Stimulated activated CD4-positive, alpha-beta T cell treated with anti-CD3 and anti-CD28 coated beads, Interleukin-12 subunit alpha, Interleukin-12 subunit beta, amount 100 ng/mL, for 48 hours (primary cell): ENCODE data around the gene HSP90AB1.
A peak's percentile ranks its signal among the peaks of the same experiment; 100 is the strongest.

ENCODE experiments used
- DNase-seq, 3 donors: peaks; one replicate each; pipeline ENCODE4 v3.0.0-alpha.2; 2020; ENCODE audit warnings: low read depth in 2 of 3, low spot score in 1 of 3

The HSP90AB1 gene

GRCh38 chr6:44284121-44284520, 37.2 kb downstream of the HSP90AB1 start:
- no peak for DNase-seq

DNA sequence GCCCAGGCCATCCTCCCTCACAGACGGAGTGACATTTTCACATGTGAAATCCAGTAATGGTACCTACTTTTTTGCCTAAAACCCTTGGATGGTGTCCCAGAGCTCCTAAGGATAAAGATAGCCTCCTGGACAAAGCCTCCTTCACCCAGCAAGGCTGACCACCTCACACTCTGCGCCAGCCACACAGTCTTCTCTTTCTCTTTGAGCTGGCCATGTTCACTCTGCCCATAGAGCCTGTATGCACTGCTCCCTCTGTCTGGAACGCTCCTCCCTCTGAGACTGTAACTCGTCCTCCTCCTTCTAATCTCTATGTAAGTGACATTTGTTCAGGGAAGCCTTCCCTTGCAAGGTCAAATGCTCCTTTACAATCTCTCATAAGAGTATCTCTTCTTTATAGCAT, 38.0 kb downstream of the HSP90AB1 start:
- no peak for DNase-seq

GRCh38 chr6:44285552-44286284, 38.8 kb downstream of the HSP90AB1 start:
- no peak for DNase-seq

DNA sequence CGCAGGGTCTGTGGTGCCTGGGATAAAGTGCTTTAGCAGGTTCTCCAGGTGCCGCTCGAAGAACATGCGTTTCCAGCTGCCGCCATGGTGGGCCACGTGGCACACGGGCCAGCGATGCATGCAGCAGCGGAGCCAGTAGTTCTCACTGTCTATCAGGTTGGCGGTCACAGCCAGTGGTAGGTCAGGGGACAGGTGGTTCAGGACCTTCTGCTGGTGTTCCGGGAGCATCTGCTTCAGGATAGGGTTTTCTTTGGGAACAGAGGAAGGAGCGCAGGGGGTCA, 39.3 kb downstream of the HSP90AB1 start:
- DNase-seq = no peak

DNA sequence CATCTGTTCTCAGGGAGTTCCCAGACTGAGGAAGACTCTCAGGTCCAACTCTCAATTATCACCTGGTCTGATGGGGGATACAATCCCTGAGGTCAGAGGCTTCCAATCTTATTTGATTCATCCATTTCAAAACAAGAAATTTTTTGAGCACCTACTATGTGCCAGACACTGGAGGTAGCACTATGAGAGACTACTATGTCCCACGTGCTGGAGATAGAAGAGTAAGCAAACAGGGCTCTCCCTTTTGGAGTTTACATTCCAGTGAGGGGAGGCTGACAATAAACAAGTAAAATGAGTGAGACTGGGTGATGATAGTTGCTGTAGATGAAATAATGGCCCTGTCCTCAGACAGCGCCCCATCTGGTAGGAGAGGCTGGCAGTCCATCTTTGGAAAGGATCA, 39.8 kb downstream of the HSP90AB1 start:
- no peak for DNase-seq

- DNase-seq = no peak
Observed at GRCh38 chr6:44289726-44290260, 42.9 kb downstream of the HSP90AB1 start.

DNA sequence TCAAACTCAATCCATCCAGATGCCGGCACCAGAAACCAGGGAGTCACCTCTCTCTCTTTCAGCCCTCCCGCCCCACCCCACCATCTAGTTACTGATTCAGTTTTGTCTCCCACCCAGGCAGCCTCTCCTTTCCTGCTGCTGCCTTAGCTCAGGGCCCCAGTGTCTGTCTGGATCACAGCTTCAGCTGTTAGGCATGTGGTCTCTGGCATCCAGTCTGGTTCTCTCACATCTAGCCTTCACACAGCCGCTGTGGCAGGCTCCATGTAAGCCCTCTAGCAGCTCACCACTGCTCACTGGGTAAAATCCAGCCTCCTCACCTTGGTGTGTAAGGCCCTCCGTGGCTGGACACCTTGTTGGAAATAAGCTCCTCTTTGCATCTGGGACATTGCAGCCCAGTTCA, 44.9 kb downstream of the HSP90AB1 start:
- DNase-seq = no peak

DNA sequence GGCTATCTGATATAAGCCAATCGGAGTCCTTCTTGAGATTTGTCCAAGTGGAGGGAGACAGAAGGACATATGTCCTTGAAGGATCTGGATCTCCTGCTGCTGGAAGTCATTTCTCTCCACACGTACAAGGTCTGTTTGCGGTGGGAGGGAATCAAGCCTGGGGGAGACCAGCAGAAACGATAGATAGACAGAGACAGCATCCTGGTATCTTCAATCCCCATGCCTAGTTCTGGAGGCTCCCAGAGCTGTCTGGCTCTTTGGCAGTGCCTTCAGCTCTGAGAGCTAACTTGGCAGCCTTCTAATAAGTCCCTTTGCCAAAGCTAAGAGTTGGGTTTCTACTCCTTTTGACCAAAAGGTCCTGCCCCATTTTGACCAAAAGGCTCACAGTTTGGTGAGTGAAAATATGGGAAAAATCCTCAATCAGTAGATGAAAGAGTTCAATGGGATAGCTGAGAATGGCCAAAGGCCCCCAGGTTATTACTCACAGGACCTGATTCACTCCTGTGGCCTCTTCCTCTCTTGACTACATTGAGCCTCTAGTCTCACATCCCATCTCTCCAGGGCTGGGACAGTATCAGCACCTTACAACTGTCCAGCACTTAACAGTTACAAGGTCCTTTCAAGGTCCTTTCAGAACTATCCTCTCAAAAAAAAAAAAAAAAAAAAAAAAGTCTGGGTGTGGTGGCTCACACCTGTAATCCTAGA, 45.9 kb downstream of the HSP90AB1 start:
- no peak for DNase-seq

DNA sequence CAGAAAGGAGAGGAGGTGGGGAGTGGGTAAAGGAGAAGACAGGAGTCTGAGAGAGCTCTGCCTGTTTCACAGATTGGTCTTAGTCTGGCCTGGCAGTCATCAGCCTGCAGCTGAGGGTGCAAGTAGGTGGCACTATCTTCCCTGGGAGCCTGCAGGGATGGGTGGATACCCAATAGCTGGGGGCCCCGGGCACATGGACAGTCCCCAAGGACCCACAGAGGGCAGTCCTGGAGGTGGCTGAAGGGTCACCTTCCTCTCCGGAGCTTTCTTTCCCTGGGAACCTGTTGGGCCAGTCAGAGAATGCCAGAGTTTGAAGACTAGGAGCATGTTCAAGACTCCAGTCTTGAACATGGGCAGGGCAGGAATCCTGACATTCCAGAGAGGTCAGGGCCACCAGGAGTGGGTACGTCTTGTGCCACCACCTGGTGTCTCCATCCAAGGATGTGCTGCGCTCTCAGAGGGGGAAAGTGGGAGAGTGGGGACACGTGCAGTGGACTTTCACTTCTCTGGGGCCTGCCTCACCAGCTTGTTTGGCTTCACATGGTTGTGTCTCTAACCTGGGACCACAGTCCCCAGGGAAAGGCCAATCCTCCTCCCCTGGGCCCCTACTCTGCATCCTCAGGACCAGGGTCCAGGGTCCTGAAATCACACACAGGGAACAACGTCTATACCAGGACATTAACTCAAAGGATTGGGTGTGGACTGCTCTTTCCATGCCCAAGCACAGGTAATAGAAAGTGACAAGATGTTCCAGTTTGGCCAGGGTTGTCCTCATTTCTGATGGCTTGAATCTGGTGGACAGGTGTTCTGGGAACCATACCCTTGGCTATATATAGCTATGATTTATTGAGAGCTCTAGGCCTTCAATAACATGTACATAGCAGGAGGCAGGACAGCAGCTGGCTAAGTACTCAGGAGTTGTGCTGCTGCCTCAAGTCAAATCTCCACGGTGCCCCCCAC, 48.2 kb downstream of the HSP90AB1 start:
- DNase-seq = no peak

GRCh38 chr6:44297063-44298038, 50.5 kb downstream of the HSP90AB1 start:
- peak; percentile 21 to 38 (median 21) for DNase-seq

- no peak for DNase-seq
Observed at GRCh38 chr6:44298055-44298803, 51.3 kb downstream of the HSP90AB1 start.

DNA sequence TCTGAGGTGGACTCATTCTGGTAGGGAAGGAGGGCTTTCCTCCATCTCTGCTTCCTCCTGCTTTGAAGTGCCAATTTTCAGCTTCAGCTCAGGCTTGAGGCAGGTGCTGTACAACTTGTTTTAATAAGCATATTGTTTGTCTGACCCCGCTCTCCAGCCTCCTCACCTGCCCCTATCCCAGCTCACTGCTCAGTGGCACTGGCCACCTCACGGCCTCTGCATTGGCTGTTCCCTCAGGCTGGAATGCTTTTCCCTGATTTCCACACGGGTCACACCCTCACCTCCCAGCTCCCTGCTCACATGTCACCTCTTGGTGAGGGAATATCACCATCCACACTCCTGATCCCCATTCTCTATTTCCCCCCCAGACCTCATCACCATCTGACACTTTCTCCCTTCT, 52.0 kb downstream of the HSP90AB1 start:
- no peak for DNase-seq

DNA sequence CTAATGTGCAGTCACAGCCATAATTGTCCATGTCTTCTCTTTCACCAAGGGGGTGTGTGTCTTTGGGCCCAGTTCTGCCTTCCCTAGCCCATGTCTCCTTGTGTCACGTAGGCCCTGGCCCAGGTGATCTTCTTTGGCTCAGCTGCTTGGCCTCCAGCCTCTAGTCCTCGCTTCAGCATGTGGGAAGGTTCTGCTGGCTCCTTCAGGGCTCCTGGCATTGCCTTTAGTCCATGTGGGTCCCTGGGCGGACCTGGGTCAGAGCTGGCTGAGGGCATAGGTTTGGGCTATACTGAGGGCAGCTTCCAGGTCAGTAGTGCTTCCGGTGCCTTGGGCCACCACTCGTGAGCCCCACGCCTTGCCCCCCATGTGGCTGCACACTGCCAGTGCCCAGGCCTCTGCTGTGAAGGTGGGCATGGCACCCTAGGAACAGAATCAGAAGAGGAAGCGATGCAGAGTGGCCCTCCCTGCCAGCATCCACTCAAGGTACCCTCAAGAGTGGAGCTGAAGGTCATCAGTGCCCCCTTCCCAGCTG, 53.5 kb downstream of the HSP90AB1 start:
- no peak for DNase-seq

DNA sequence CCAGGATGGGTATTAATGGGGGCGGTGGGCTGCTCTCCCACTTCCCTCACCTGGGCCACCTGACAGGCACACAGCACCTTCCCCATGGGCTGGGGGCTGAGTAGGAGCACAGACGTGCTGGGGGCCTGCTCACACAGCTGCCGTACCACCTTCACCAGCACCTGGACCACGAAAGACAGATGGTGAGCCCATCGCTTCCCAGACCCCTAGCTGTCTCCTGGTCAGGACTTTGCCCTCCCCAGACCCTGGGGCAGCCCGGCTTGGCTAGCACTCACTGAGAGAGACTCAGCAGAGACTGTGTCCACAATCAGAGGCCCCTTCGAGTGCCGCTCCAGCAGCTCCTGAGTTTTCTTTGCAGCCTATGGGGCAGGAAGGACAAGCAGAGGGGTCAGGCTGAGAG, 54.2 kb downstream of the HSP90AB1 start:
- DNase-seq = no peak

- DNase-seq = no peak
Observed at GRCh38 chr6:44301782-44302564, 55.1 kb downstream of the HSP90AB1 start.

DNA sequence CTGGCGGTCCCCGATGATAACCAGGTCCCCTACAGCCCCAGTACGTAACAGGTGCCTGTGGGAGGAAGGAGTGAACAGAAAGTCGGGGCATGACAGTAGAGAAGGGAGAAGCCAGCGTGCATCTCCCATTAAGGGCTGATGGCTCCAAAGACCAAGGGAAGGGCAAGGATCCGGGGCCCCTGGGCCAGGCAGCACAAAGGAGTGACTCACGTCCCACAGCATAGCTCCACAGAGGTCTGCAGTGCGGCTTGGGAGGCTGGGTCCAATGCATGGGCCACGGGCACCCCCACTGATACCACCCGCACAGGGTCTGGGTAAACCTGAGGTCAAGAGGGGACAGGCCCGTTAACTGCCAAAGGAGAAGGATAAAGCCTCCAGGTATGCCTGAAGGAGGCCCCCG, 56.0 kb downstream of the HSP90AB1 start:
- DNase-seq = no peak
